GM19324 (cell line): Measurements from ENCODE around the gene PRKN.

Experiments used
- ATAC-seq: cut with Tn5 transposase; IDR thresholded peaks from one replicate; pipeline ENCODE4 v1.9.1; 2021; ENCODE audit warnings: mild to moderate bottlenecking, moderate library complexity; ENCODE audit not compliant: unreplicated experiment, low FRiP score

Gene PRKN

DNA sequence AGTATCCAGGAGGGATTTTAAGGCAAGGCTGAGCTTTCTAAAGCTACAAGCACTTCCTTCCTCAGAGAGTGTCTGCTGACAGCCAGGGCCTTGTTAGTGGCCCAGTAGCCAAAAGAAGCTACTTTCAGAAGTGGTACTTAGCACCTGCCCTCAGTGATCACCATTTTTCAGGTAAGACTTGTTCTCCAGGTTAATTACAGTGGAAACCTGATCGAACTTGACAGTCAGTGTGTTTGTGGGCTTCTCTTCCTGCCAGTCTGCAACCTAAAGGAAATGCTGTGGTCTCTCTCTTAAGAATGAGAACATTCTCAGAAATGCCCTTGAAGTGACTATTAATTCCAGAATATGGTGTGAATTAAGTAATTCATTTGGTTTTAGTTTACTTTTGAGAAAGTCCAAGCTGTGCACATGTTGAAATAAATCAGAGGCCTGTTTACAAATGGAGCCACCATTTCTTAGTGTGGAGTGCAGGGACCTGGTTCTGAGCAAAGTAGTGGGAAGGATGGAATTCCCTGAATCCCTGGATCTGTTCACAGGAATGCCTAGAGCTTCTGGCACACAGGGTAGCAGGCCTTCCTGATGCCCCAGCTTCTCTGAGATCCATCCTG lies 1268.5 kb downstream of the PRKN start:
- ATAC-seq, result no peak

DNA sequence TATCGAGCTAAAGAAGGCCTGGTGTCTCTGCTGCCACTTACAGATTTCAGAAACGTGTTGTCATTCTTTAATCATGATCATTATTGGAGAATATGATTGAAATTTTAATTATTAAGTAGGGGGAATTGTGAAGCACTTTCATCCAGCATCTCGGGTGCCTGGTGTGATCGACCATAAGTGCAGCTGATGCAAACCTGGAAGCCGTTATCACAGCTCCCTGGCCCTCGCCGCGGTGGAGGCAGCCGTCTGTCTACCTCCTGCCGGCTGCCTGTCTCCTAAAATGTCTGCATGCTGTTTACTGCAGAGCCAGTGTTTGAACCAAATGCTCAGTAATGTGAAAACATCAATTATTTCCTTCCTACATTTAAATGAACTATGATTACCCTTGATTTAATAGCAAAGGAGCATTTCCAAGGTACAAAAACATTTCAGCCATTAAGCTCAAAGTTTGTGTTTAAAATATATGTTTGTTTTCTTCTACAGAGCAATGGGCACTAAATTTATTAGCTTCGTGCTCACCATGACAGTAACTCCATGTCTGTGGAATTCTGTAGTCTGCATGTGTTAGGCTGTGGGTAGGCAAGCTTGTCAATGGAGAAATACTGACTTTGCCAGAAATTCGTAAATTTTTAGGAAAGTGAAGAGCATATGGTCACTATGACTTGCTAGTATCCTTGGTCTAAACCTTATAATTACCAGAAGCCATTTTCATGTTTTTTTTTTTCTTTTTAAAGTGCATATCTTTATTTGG lies 1269.2 kb downstream of the PRKN start:
- no peak for ATAC-seq

DNA sequence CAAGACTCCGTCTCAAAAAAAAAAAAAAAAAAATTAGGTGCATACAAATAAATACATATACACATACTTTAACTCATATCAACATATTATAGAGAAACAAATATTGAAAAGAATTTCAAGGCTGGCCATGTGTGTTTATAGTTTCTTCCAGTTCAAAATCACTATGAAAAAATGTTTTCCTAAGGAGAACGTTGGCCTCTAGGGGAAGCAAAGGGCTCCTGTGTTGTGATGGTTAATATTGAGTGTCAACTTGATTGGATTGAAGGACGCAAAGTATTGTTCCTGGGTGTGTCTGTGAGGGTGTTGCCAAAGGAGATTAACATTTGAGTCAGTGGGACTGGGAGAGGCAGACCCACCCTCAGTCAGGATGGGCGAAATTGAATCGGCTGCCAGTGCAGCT lies 1271.7 kb downstream of the PRKN start:
- ATAC-seq, result no peak

DNA sequence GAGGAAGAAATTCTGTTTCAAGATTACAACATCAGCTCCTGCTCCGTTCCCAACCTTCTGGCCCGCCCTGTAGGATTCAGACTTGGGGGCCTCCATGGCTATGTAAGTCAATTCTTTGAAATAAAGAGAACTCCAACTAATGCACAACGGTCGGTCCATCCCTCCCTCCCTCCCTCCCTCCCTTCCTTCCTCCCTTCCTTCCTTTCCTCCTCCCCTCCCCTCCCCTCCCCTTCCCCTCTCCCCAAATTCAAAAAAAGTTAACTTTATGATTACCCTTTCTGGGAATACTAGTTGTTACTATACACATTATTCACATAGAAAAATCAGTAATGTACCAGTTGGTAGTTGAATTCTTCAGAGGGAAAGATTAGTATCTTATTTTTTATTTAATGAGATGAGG lies 1274.0 kb downstream of the PRKN start:
- ATAC-seq, result no peak

DNA sequence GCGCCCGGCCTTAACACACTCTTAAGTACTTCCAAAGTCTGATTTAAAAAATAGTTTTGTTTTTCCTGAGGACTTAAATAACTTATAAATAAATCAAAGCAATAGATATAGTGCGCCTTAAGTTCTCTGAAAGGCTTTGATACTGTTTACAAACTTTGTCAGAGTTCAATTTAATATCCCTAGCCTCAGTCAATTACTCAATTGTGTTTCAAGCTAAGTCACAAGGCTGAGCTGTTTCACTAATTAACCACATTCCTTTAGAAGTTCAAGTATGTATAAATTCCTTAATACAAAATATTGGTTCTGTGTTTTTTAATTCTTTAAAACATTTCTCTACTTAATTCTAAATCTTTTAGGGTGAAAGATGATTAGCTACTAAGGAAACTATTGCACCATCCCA lies 1275.3 kb downstream of the PRKN start:
- ATAC-seq, result no peak

DNA sequence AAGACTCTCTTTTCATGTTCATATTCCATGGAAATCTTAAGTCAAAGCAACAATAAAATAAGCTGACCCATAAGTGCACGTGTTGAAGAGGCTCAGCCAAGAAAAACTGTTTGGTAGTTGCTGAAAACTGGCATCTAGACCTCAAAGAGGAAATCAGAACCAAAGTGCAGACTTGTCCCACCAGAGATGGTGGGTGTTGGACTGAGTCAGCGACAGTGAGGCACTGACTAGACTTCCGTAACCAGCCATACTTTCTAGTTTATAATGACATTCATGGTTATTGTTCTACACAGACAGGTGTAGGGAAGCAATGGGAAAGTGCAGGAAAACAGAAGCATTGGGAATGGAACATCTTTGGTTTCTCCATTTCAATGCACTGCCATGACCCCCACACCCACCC lies 1278.0 kb downstream of the PRKN start:
- no peak for ATAC-seq

DNA sequence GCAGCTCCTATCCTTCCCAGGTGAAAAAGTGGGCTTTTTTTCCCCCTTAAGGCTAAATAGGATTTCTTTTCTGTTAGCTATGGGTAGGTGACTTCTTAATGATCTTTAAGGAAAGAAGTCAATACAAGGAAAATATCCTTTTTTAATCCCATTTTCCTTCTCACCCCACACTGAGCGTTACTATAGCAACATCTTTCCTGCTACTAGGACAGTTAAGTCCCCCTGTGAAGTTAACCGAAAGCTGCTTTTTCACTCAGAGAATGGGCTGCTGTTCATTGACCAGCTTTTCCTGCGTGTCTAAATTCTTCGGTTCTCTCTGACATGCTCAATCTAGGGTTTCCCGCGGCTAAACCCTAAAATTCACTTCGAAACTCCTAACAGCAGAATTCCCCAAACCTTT lies 1280.6 kb downstream of the PRKN start:
- ATAC-seq, result no peak

DNA sequence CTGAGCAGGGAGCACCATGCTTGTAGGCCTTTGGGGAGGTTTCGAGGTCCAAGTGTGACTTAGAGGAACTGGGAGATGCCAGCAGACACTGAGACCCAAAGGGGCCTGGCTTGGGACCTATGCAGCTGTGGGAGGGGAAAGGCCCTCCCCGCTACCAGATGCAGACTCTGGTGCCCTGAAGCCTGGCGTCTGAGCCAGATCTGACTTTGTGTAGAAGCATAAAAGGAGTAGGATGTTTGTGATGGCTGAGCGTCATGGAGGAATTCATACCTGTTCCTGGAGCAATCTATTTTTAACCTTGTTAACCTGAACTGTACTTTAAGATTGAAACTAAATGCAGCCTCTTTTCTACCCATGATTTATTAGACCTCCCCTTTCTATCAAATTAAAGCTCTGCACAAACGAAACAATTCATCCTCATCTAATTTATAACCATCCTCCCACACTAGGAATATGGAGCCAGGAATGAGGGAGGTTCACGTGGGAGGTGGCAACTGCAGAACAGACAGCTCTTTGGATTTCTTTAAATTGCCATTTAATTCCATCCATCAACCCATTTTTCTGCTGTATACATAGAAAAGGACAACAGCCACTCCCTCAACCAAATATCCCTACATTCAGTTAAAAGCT lies 1281.2 kb downstream of the PRKN start:
- no peak for ATAC-seq

DNA sequence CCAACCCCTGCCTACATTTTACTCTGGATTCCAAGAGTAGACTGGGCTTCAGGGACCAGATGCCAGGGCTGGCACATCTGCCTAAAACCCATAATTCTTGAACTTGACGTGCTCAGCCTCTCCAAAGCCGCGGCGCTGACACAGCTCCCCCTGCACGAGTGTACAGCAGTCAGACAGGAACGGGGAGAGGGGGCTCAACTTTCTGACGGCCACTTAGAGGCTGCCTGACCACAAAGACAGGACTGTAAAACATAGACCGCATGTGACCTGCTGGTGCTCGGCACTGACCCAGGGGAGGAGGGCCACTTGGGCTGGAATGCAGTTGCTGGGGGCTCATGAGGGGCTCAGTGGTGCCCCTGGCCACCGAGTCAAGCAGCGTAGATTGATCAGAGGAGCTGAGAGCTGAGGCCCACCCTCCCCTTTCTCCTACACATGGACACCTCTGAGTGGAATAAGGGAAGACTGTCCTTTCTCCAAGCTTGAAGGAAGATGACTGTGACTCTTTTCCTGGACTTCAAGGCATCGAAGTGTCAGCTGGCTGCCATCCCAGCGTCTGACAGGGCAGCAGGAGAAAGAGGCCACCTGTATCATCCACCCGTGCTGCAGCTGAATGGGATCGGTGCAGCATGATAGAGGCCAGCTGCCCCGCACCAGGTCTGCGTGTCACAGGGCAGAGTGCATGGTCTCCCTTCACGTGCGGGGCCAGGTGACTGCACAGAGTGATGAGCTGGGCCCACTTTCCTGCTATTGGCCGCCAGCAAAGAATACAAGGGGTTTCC lies 1282.4 kb downstream of the PRKN start:
- ATAC-seq, result no peak

DNA sequence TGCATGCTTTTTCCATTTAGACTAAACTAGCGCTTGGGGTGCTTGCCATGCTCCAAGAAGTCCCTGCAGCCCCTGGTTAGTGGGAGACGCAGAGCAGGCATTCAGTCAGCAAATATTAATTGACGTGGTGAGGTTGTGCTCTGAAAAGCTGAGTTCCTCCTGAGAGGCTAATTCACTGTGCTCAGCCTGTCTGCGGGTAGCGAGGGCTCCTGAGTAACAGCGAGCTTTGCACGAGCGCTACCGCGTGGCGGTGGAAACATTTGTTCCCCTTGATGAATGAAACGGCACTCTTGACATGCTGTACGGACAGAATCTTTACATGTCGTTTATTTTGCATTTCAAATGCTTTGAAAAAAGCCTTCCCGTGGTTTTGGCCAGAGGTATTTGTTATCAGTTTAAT lies 1283.1 kb downstream of the PRKN start:
- ATAC-seq, result no peak

DNA sequence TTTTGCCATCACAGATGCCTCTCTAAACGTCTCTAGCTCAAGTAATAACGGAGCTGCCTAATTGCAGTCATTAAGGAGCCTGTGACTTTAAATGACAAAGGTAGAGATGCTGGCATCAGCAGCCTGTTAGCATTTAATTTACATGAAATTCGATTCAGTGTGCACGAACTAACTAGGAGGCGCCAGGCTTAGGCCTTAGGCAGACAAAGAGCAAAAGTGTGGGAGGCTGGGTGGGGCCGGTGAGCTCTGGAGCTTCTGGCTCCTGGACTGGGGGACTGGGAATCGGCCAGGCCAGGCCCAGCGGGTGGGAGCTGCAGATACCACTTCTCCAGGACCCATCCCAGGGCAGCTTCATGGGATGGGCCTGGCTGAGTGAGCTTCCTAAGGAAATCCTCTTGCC lies 1283.7 kb downstream of the PRKN start:
- no peak for ATAC-seq

DNA sequence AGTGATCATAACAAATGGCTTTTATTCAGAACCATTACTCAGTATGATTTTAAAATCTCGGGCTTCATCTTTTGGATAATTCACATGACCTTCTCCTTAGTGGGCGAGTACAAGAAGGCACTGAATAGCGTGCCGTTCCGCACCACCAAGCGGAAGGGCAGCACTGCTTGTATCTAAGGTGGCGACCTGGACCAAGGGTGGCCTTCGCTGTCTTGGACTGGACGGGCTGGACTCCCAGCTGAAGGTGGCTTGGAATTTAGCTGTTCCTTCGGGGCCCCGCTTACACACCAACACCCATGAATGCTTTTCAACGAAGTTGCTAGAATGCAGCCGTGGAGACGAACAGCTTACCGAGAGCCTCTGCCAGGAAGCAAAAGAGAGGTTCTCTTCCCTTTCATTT lies 1285.1 kb downstream of the PRKN start:
- no peak for ATAC-seq

DNA sequence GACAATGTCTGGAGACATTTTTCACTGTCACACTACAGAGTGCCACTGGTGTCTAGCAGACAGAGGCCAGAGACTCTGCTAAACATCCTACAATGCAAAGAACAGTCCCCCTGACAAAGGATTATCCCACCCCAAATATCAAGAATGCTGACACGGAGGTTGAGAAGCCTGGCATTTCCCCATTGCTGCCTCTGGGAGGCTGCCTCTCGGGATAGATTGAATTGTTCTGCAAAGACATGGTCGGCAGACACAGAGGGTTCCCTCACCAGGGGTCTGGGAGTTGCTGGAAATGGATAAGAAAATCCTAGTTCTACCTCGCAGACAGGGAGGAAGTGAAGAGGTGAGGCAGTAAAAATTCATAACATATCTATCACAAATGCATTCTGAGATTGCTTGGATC lies 1287.3 kb downstream of the PRKN start:
- ATAC-seq, result no peak

DNA sequence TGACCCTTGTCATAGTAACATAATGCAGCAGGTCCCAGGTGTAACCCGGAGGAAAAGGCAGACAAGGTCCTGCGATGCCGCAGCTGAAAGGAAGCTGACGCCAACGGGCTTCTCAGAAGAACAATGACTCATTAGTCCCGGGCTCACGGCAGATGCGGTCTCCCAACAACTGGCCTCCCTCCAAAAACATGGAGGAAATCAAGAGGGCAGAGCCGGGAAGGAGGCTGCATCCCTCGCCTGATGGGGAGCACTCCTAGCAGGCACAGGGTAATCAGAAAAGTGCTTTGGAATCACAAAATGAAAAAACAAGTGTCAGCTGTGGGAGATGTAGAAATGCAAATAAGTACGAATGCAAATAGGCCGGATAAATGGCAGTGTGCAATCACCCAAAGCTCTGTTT lies 1288.5 kb downstream of the PRKN start:
- ATAC-seq, result no peak

DNA sequence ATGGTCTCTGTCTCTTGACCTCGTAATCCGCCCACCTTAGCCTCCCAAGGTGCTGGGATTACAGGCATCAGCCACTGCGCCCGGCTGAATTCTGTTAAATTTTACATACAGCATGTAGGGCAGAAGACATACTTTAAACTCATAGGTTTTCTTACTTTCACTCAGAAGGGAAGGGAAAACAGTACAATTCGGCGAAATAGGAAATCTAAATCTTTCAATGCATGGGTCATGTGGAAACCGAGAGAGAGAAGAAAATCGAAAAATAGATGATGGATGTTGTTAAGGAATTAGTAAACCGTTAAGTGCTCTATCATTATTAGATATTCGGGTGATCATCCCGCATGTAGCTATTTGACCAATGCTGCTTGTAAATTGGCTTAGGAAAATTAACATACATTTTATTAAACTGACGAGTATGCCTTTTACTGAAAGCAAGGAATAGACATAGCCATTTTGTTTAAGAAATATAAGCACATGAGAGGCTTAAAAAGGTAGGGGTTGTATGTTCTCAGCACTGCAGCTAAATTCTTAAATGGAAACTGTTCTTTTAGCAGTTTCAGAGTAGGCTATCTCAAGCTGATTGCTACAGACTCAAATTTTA lies 1289.0 kb downstream of the PRKN start:
- no peak for ATAC-seq

DNA sequence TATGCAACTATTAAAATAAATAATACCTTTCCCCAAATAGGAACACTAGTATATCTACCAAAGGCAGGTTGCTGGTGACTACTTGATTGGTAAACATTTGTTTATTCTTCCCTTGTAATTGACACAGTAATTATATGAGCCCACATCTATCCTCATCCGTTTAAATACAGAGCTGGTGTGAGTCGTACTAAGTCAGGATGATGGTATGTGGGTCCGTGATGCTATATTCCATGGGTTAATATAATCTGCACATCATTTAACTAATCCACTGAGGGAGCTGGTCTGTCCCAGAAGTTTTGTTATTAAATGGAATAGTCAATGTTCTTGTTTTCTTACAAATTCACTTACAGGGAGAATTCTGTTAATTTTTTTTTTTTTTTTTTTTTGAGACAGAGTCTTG lies 1289.7 kb downstream of the PRKN start:
- ATAC-seq, result no peak

DNA sequence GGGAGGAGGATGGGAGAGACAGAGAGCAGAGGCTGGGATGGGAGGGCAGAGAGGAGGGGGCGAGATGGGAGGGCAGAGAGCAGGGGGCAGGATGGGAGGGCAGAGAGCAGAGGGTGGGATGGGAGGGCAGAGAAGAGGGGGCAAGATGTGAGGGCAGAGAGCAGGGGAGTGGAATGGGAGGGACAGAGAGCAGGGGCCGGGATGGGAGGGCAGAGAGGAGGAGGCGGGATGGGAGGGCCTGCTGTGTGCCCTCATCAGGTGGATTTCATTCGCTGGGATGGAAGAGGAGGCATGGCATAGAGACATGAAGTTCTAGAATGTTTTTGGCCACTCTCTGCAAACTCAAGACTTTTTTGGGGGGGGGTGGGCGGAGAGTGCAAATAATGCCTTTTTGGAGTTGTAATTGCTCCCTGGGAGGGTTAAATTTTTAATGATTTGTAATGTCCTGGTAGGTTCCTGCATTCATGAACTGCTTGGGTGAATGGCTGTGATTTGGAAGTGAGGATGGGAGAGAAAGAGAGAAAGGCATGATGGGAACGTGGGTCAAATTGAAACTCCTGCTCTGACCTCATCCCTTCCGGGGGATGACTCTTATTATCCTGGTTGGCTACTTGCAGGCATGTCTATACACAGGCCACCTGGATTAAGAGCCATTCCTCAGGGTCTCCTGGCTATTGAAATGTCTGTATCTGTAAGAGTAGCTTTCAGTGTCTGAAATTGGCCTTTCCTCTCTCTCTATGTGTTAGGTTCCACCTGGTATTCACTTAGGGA lies 1291.3 kb downstream of the PRKN start:
- ATAC-seq, result no peak

DNA sequence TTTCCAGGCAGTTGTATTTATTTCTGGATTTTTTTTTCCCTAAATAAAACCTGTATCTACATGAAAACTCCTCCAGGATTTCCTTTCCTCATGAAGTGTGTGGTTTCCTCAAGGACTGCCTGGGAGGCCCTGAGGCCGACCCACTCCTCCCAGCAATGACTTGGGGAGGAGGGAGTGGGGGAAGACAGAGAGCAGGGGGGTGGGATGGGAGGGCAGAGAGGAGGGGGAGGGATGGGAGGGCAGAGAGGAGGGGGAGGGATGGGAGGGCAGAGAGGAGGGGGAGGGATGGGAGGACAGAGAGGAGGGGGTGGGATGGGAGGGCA lies 1291.9 kb downstream of the PRKN start:
- no peak for ATAC-seq

DNA sequence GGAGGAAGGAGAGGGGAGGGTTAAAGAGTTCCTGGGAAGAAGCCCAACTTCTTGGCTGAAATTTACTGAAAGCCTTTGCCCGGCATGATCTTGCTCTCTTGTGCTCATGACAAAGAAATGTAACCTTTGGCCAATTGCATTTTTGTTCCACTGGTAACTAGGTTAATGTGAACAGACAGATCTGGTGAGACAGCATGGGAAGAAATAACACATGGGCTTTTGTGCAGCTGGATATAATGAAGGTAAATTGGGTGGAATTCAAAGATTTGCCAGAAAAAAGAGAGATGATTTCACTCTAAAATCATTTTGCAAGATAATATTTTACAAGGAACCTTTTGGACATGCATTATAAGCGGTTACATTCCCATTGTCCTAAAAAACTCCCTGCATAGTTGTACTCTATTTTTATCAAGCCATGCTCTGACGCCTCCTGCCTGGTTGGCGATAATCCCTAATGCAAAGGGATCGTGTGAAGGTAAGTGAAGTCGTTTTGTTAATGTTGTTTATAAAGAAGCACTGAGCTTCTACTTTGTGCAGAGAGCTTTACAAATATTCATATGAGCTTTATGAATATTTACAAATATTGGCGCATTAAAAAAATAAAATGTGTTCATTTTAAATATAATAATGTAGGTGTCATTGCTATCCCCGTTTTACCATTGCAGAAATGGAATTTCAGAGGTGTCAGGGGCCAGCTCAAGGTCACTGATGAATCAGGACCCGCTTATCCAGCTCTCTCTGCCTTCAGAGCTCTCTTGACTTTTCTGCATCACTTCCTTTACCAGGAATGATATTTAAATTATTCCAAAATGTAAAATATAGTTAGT lies 1292.4 kb downstream of the PRKN start:
- no peak for ATAC-seq
